ENCODE measurements around the gene CFL1. TPM values are rescaled to one million over a fixed set of nuclear protein-coding genes. Genes with fewer than 3 reads are reported as not detected.
A peak's percentile ranks its signal among the peaks of the same experiment; 100 is the strongest.

The CFL1 gene
- total RNA-seq, 2 experiments from 2014 or later: 1,043 to 1,085 TPM

- no peaks in the 10 kb centered on the region for H3K9me3 Mint-ChIP-seq
- intact Hi-C loops (cut with micrococcal nuclease): no loop called here
- H3K27ac Mint-ChIP-seq: peak within 1 kb of the TSS; percentile 12
- CTCF ChIA-PET: interaction anchor here (14.7 kb wide), 1 partner anchor 19 kb away, joined by 178 read pairs; the partner anchor contains the start of genes CFL1 and MUS81
- H3K27me3 Mint-ChIP-seq (ENCODE audit: low read depth): no peaks in the 10 kb centered on the region
- DNase-seq: peak; percentile 42
- H3K36me3 Mint-ChIP-seq (ENCODE audit: low read depth): peaks cover 8% of the 10 kb centered on the region
- peaks cover 44% of the 10 kb centered on the region for H3K4me1 Mint-ChIP-seq (ENCODE audit: low read depth)
- H3K4me3 Mint-ChIP-seq: peak within 1 kb of the TSS; percentile 15
These were observed 21.6 kb upstream of the CFL1 start, which contains the start of gene CTSW for GRCh38 chr11:65879617-65880016. TSS of gene CTSW (plus strand) at chr11:65879837. CDS start at chr11:65879855, 18 bp downstream.

GRCh38 chr11:65873318-65874156 is 15.6 kb upstream of the CFL1 start:
- intact Hi-C loops (cut with micrococcal nuclease): loop anchor here (2.0 kb wide), 2 partner anchors 15 kb away; partner anchors contain the start of genes CFL1 and FIBP
- no peaks in the 10 kb centered on the region for H3K9me3 Mint-ChIP-seq
- peak overlapping the region; percentile 87 for H3K4me3 Mint-ChIP-seq
- CTCF ChIA-PET: interaction anchor here (0.8 to 1.7 kb wide), 7 partner anchors 10 to 57 kb away, joined by 3 to 31 read pairs (median 7); partner anchors contain the start of genes FIBP and MUS81
- H3K27me3 Mint-ChIP-seq (ENCODE audit: low read depth): no peaks in the 10 kb centered on the region
- H3K27ac Mint-ChIP-seq: peak overlapping the region; percentile 82
- H3K4me1 Mint-ChIP-seq (ENCODE audit: low read depth): peaks cover 17% of the 10 kb centered on the region
- peak; percentile 98 for DNase-seq
- H3K36me3 Mint-ChIP-seq (ENCODE audit: low read depth): no peaks in the 10 kb centered on the region

- peak within 1 kb of the TSS; percentile 82 for H3K27ac Mint-ChIP-seq
- H3K36me3 Mint-ChIP-seq (ENCODE audit: low read depth): no peaks in the 10 kb centered on the region
- peaks cover 15% of the 10 kb centered on the region for H3K4me1 Mint-ChIP-seq (ENCODE audit: low read depth)
- intact Hi-C loops (cut with micrococcal nuclease): loop anchor here (2.0 kb wide), 2 partner anchors 14 to 16 kb away; partner anchors contain the start of genes CFL1 and FIBP
- H3K27me3 Mint-ChIP-seq (ENCODE audit: low read depth): no peaks in the 10 kb centered on the region
- H3K4me3 Mint-ChIP-seq: peak within 1 kb of the TSS; percentile 87
- H3K9me3 Mint-ChIP-seq: no peaks in the 10 kb centered on the region
- no peak for DNase-seq
- CTCF ChIA-PET: interaction anchor here (0.6 to 5.0 kb wide), 3 partner anchors 13 to 103 kb away, joined by 3 to 57 read pairs (median 22); partner anchors contain the start of genes FIBP and MUS81
These were observed 14.8 kb upstream of the CFL1 start, which contains the start of gene EFEMP2 for GRCh38 chr11:65872586-65873317. TSS of gene EFEMP2 (minus strand) at chr11:65872800. CDS start at chr11:65872354, 446 bp downstream.

GRCh38 chr11:65871811-65872548 is 14.0 kb upstream of the CFL1 start:
- Mint-ChIP-seq H3K27ac (no peak overlapping the region), H3K4me1 (ENCODE audit: low read depth) (peaks cover 15% of the 10 kb centered on the region), H3K9me3 (no peaks in the 10 kb centered on the region), H3K36me3 (ENCODE audit: low read depth) (peaks cover 6% of the 10 kb centered on the region), H3K4me3 (peak overlapping the region; percentile 38), H3K27me3 (ENCODE audit: low read depth) (no peaks in the 10 kb centered on the region)
- intact Hi-C loops (cut with micrococcal nuclease): loop anchor here (2.0 kb wide), 2 partner anchors 13 to 17 kb away; partner anchors contain the start of genes CFL1 and FIBP
- DNase-seq: no peak
- CTCF ChIA-PET: interaction anchor here (0.6 to 5.0 kb wide), 7 partner anchors 9 to 439 kb away, joined by 3 to 57 read pairs (median 3); partner anchors contain the start of genes FIBP, KAT5 and MUS81

- no peak overlapping the region for H3K4me3 Mint-ChIP-seq
- no peaks in the 10 kb centered on the region for H3K9me3 Mint-ChIP-seq
- intact Hi-C loops (cut with micrococcal nuclease): no loop called here
- H3K36me3 Mint-ChIP-seq (ENCODE audit: low read depth): peaks cover 6% of the 10 kb centered on the region
- H3K4me1 Mint-ChIP-seq (ENCODE audit: low read depth): peaks cover 11% of the 10 kb centered on the region
- H3K27me3 Mint-ChIP-seq (ENCODE audit: low read depth): no peaks in the 10 kb centered on the region
- H3K27ac Mint-ChIP-seq: no peak overlapping the region
- DNase-seq: no peak
- CTCF ChIA-PET: interaction anchor here (0.8 to 5.0 kb wide), 7 partner anchors 8 to 440 kb away, joined by 3 to 57 read pairs (median 3); partner anchors contain the start of genes CCDC85B, FIBP, KAT5 and MUS81
These were observed 13.0 kb upstream of the CFL1 start for GRCh38 chr11:65870706-65871681.

- no peaks in the 10 kb centered on the region for H3K9me3 Mint-ChIP-seq
- no peak for DNase-seq
- H3K4me1 Mint-ChIP-seq (ENCODE audit: low read depth): peaks cover 11% of the 10 kb centered on the region
- peaks cover 6% of the 10 kb centered on the region for H3K36me3 Mint-ChIP-seq (ENCODE audit: low read depth)
- intact Hi-C loops (cut with micrococcal nuclease): no loop called here
- H3K4me3 Mint-ChIP-seq: no peak overlapping the region
- H3K27me3 Mint-ChIP-seq (ENCODE audit: low read depth): no peaks in the 10 kb centered on the region
- CTCF ChIA-PET: interaction anchor here (1.1 to 5.0 kb wide), 2 partner anchors 16 to 21 kb away, joined by 3 to 57 read pairs; partner anchors contain the start of genes CCDC85B and FIBP
- H3K27ac Mint-ChIP-seq: no peak overlapping the region
These were observed 12.3 kb upstream of the CFL1 start for GRCh38 chr11:65870307-65870658.

GRCh38 chr11:65869643-65870306 is 11.8 kb upstream of the CFL1 start:
- Mint-ChIP-seq H3K36me3 (ENCODE audit: low read depth) (peaks cover 10% of the 10 kb centered on the region), H3K27me3 (ENCODE audit: low read depth) (no peaks in the 10 kb centered on the region), H3K4me3 (no peak overlapping the region), H3K4me1 (ENCODE audit: low read depth) (peaks cover 11% of the 10 kb centered on the region), H3K9me3 (no peaks in the 10 kb centered on the region), H3K27ac (no peak overlapping the region)
- DNase-seq: no peak
- intact Hi-C loops (cut with micrococcal nuclease): no loop called here
- CTCF ChIA-PET: interaction anchor here (5.0 kb wide), 1 partner anchor 17 kb away, joined by 57 read pairs; the partner anchor contains the start of gene FIBP

GRCh38 chr11:65868907-65869306 is 10.9 kb upstream of the CFL1 start:
- Mint-ChIP-seq H3K4me1 (ENCODE audit: low read depth) (peaks cover 13% of the 10 kb centered on the region), H3K27me3 (ENCODE audit: low read depth) (no peaks in the 10 kb centered on the region), H3K4me3 (no peak overlapping the region), H3K27ac (no peak overlapping the region), H3K9me3 (no peaks in the 10 kb centered on the region), H3K36me3 (ENCODE audit: low read depth) (peaks cover 10% of the 10 kb centered on the region)
- intact Hi-C loops (cut with micrococcal nuclease): no loop called here
- no peak for DNase-seq
- CTCF ChIA-PET: interaction anchor here (1.1 to 5.0 kb wide), 3 partner anchors 9 to 120 kb away, joined by 3 to 57 read pairs (median 8); partner anchors contain the start of genes FIBP and MUS81

- no peak overlapping the region for H3K27ac Mint-ChIP-seq
- peaks cover 14% of the 10 kb centered on the region for H3K36me3 Mint-ChIP-seq (ENCODE audit: low read depth)
- no peak overlapping the region for H3K4me3 Mint-ChIP-seq
- intact Hi-C loops (cut with micrococcal nuclease): no loop called here
- H3K27me3 Mint-ChIP-seq (ENCODE audit: low read depth): no peaks in the 10 kb centered on the region
- DNase-seq: peak; percentile 36
- H3K4me1 Mint-ChIP-seq (ENCODE audit: low read depth): peaks cover 10% of the 10 kb centered on the region
- H3K9me3 Mint-ChIP-seq: no peaks in the 10 kb centered on the region
- CTCF ChIA-PET: interaction anchor here (1.1 to 5.0 kb wide), 3 partner anchors 8 to 120 kb away, joined by 3 to 57 read pairs (median 8); partner anchors contain the start of genes FIBP and MUS81
These were observed 10.2 kb upstream of the CFL1 start for GRCh38 chr11:65868076-65868667.

All from activated naive CD4-positive, alpha-beta T cell treated with anti-CD3 and anti-CD28 coated beads for 36 hours (primary cell).